OCI-LY1 (cell line): Measurements from ENCODE around the gene RERG.

Experiments
- H2AFZ ChIP-seq: fragments of 200-600 bp; sonication (generic), shearing (Covaris generic); 2 replicates; pipeline ENCODE4 v1.6.0; 2014; ENCODE audit warnings: antibody characterized with exemption, mild to moderate bottlenecking, low read length
- H3F3A ChIP-seq: fragments of 200-600 bp; sonication (generic), shearing (Covaris generic); 2 replicates; pipeline ENCODE4 v1.6.0; 2014; ENCODE audit warnings: mild to moderate bottlenecking, antibody characterized with exemption, low read length, moderate library complexity; ENCODE audit not compliant: insufficient read depth
- H3K27ac ChIP-seq: fragments of 200-600 bp; sonication (generic); 2 replicates; pipeline ENCODE4 v1.5.1; 2014; ENCODE audit warnings: low read length, mixed run types, mild to moderate bottlenecking, low read depth; ENCODE audit not compliant: poor library complexity, severe bottlenecking
- H3K27me3 ChIP-seq: fragments of 200-600 bp; sonication (generic); 2 replicates; pipeline ENCODE4 v1.6.0; 2014; ENCODE audit warnings: antibody characterized with exemption, mild to moderate bottlenecking, low read length, moderate library complexity; ENCODE audit not compliant: insufficient read depth
- H3K36me3 ChIP-seq: fragments of 200-600 bp; sonication (generic); 2 replicates; pipeline ENCODE4 v1.6.1; 2014; ENCODE audit warnings: mild to moderate bottlenecking, antibody characterized with exemption, low read length, moderate library complexity, mixed read lengths; ENCODE audit not compliant: insufficient read depth
- H3K4me1 ChIP-seq: fragments of 200-600 bp; sonication (generic); 2 replicates; pipeline ENCODE4 v1.5.1; 2014; ENCODE audit warnings: mild to moderate bottlenecking, low read length, moderate library complexity; ENCODE audit not compliant: insufficient read depth, severe bottlenecking
- H3K4me2 ChIP-seq: fragments of 200-600 bp; sonication (generic), shearing (Covaris generic); 2 replicates; pipeline ENCODE4 v1.6.1; 2014; ENCODE audit warnings: low read length
- H3K4me3 ChIP-seq: fragments of 200-600 bp; sonication (generic); 2 replicates; pipeline ENCODE4 v1.5.1; 2014; ENCODE audit warnings: low read length, low read depth, mild to moderate bottlenecking, mixed read lengths; ENCODE audit not compliant: poor library complexity, severe bottlenecking
- H3K79me2 ChIP-seq: fragments of 200-600 bp; shearing (Covaris generic); 2 replicates; pipeline ENCODE4 v1.6.1; 2016; ENCODE audit warnings: mixed run types, low read length, mixed read lengths; ENCODE audit not compliant: insufficient read depth
- H3K9ac ChIP-seq: fragments of 200-600 bp; sonication (generic), shearing (Covaris generic); 2 replicates; pipeline ENCODE4 v1.6.1; 2014; ENCODE audit warnings: mild to moderate bottlenecking, low read length, mixed read lengths
- H3K9me2 ChIP-seq: fragments of 200-600 bp; sonication (generic), shearing (Covaris generic); 2 replicates; pipeline ENCODE4 v1.6.1; 2014; ENCODE audit warnings: low read depth, mild to moderate bottlenecking, low read length, mixed read lengths
- H3K9me3 ChIP-seq: fragments of 200-600 bp; shearing (Covaris generic); 2 replicates; pipeline ENCODE4 v1.6.1; 2014; ENCODE audit warnings: low read length, mixed read lengths
- H4K20me1 ChIP-seq: fragments of 200-600 bp; sonication (generic), shearing (Covaris generic); 2 replicates; pipeline ENCODE4 v1.6.0; 2016; ENCODE audit warnings: mild to moderate bottlenecking, low read length; ENCODE audit not compliant: insufficient read depth
- EZH2 ChIP-seq: fragments of 200-600 bp; sonication (generic), shearing (Covaris generic); IDR thresholded peaks from 2 replicates; pipeline ENCODE4 v1.8.0; 2017; ENCODE audit warnings: borderline replicate concordance, mixed run types, mild to moderate bottlenecking, antibody characterized with exemption, low read length, moderate library complexity, mixed read lengths
- TF ChIP-seq, protein P1 (sequence below): fragments of 200-600 bp; sonication (generic), shearing (Covaris generic); IDR thresholded peaks from 2 replicates; pipeline ENCODE4 v1.5.1; 2017; ENCODE audit warnings: mild to moderate bottlenecking, antibody characterized with exemption, low read length, moderate library complexity, mixed read lengths

Gene RERG

DNA sequence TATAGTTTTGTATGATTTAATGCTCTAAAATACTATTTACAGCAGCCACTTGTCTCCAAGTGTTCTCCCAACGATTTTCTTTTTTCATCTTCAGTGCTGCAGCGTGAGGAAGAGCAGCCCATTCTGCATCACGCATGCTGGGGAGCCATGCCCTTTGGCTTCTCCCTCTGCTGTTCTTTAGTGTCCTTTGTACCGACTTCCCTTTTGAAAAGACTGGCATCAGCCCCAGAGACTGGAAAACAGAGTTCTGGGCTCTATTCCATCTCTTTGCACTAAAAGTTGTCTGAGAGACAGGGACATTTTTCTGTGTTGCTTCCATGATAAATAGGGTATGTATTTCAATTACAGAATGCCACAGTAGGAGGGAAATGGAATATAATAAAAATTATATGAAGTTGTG is 105.1 kb downstream of the RERG start:
- H3K4me3 ChIP-seq, result no peak overlapping the region
- H3K27me3 ChIP-seq, result no peaks in the 10 kb centered on the region; the same call in 1 of the 2 replicates
- TF ChIP-seq, protein P1, sequence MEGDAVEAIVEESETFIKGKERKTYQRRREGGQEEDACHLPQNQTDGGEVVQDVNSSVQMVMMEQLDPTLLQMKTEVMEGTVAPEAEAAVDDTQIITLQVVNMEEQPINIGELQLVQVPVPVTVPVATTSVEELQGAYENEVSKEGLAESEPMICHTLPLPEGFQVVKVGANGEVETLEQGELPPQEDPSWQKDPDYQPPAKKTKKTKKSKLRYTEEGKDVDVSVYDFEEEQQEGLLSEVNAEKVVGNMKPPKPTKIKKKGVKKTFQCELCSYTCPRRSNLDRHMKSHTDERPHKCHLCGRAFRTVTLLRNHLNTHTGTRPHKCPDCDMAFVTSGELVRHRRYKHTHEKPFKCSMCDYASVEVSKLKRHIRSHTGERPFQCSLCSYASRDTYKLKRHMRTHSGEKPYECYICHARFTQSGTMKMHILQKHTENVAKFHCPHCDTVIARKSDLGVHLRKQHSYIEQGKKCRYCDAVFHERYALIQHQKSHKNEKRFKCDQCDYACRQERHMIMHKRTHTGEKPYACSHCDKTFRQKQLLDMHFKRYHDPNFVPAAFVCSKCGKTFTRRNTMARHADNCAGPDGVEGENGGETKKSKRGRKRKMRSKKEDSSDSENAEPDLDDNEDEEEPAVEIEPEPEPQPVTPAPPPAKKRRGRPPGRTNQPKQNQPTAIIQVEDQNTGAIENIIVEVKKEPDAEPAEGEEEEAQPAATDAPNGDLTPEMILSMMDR, result no peak
- TF ChIP-seq EZH2, result no peak
- no peaks in the 10 kb centered on the region for H3F3A ChIP-seq
- H3K9me2 ChIP-seq, result no peaks in the 10 kb centered on the region
- no peak overlapping the region for H3K27ac ChIP-seq
- H2AFZ ChIP-seq, result no peak overlapping the region
- no peaks in the 10 kb centered on the region for H4K20me1 ChIP-seq
- no peak overlapping the region for H3K4me2 ChIP-seq
- no peaks in the 10 kb centered on the region for H3K36me3 ChIP-seq
- H3K79me2 ChIP-seq, result no peaks in the 10 kb centered on the region
- no peak overlapping the region for H3K9ac ChIP-seq
- H3K4me1 ChIP-seq, result no peaks in the 10 kb centered on the region
- H3K9me3 ChIP-seq, result no peaks in the 10 kb centered on the region

DNA sequence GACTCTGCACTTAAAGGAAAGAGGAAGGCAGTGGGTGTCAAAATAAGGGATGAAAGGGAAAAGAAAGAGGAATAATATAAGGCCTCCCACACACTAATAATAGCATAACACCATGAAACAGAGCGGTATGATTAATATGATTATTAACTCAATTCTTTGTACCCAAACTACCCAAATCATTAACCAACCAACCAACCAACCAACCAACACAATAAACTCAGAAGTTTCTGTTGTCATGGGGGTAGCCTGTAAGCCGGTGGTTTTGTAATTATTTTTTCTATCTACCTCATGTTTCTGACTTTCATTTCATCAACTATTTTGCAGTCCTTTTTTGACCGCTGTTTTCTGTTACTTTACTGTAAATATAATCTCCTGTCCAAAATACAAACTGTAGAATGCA is 105.8 kb downstream of the RERG start:
- Histone ChIP-seq H3K79me2 (no peaks in the 10 kb centered on the region), H3K36me3 (no peaks in the 10 kb centered on the region), H3K4me1 (no peaks in the 10 kb centered on the region), H2AFZ (no peak overlapping the region), H3K4me2 (no peak overlapping the region), H3K9me3 (no peaks in the 10 kb centered on the region), H3K27me3 (no peaks in the 10 kb centered on the region; the same call in 1 of the 2 replicates), H4K20me1 (no peaks in the 10 kb centered on the region), H3K4me3 (no peak overlapping the region), H3K9ac (no peak overlapping the region), H3K27ac (no peak overlapping the region), H3K9me2 (no peaks in the 10 kb centered on the region), H3F3A (no peaks in the 10 kb centered on the region)
- TF ChIP-seq, protein P1, result no peak
- no peak for TF ChIP-seq EZH2

DNA sequence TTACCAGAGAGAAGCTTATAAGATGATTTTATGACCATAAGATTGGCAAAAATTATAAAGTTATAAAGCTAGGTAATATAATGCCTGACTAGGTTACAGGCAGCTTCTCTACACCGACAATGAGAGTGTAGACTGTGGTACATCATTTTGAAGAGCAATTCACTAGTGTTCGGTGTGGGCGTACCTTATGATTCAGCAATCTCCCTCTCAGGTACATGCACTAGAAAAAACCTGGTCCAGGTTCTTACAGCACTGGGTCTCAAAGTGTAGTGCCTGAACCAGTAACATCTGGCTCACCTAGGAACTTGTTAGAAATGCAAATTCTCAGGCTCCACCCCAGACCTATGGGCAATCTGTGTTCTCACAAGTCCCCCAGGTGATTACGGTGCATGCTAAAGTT is 106.7 kb downstream of the RERG start:
- Histone ChIP-seq H3K79me2 (no peaks in the 10 kb centered on the region), H3K9me2 (no peaks in the 10 kb centered on the region), H3K4me3 (no peak overlapping the region), H4K20me1 (no peaks in the 10 kb centered on the region), H3K9me3 (no peaks in the 10 kb centered on the region), H2AFZ (no peak overlapping the region), H3K9ac (no peak overlapping the region), H3K36me3 (no peaks in the 10 kb centered on the region), H3K4me1 (no peaks in the 10 kb centered on the region), H3F3A (no peaks in the 10 kb centered on the region), H3K27ac (no peak overlapping the region), H3K27me3 (no peaks in the 10 kb centered on the region; the same call in 1 of the 2 replicates), H3K4me2 (no peak overlapping the region)
- TF ChIP-seq EZH2, result no peak
- TF ChIP-seq, protein P1, result no peak
